Left lobe of liver (tissue), 2 donors: ENCODE data around the gene LSP1. TPM values are rescaled to one million over a fixed set of nuclear protein-coding genes. Genes with fewer than 3 reads are reported as not detected.
"Not testable (repeated sequence)": the region's sequence is repeated elsewhere in the genome, so short reads cannot be mapped to it uniquely, and the experiment has no call there.

Source experiments
- ATAC-seq: fragments of 200-7000 bp; cut with Tn5 transposase; one replicate; pipeline ENCODE4 v1.9.1; 2020; ENCODE audit warnings: mild to moderate bottlenecking, moderate library complexity
- DNase-seq: peaks from one replicate; pipeline ENCODE4 v3.0.0-alpha.2; 2020; ENCODE audit warnings: low spot score
- total RNA-seq: library from RNA; stranded (reverse); gene quantifications from one replicate; pipeline ENCODE4 v1.2.1, GENCODE V29; 2021
- donor health status: DM: no; HTN: no; CAD: no; lungs with moderate emphysema.
- donor health status: DM: no; HTN: yes; CAD: no.

The LSP1 gene
- total RNA-seq, 1 donor from 2014 or later = 3.6 TPM

- no peak for ATAC-seq
- no peak for DNase-seq
These were observed 84.9 kb downstream of the LSP1 start for GRCh38 chr11:1937616-1938342.

- ATAC-seq = no peak
- no peak for DNase-seq
These were observed 85.6 kb downstream of the LSP1 start for GRCh38 chr11:1938343-1939005.

GRCh38 chr11:1939006-1939625 is 86.2 kb downstream of the LSP1 start:
- ATAC-seq (no peak), DNase-seq (no peak)

GRCh38 chr11:1939788-1940187 is 86.9 kb downstream of the LSP1 start:
- ATAC-seq = peak; percentile 51
- DNase-seq = not testable (repeated sequence)

Other genes with a start within 250 kb of the LSP1 start
- not detected for gene KRTAP5-3, start 244.6 kb upstream of the LSP1 start, total RNA-seq
- not detected for gene KRTAP5-4, start 230.9 kb upstream of the LSP1 start, total RNA-seq
- gene KRTAP5-5, start 223.3 kb upstream of the LSP1 start, total RNA-seq = not detected
- gene KRTAP5-6, start 155.9 kb upstream of the LSP1 start, total RNA-seq = 1.4 TPM
- gene IFITM10, start 102.5 kb upstream of the LSP1 start, total RNA-seq = 15.7 TPM
- gene CTSD, start 89.2 kb upstream of the LSP1 start, total RNA-seq = 564 TPM
- gene SYT8, start 18.1 kb upstream of the LSP1 start, total RNA-seq = 0.30 TPM
- gene TNNI2, start 14.1 kb upstream of the LSP1 start, total RNA-seq = not detected
- gene PRR33, start 38.8 kb downstream of the LSP1 start, total RNA-seq = not detected
- gene TNNT3, start 66.6 kb downstream of the LSP1 start, total RNA-seq = not detected
- gene MRPL23, start 94.2 kb downstream of the LSP1 start, total RNA-seq = 47.2 TPM
- 199 TPM for gene H19, start 144.8 kb downstream of the LSP1 start, total RNA-seq